Activated T-helper 9 cell treated with anti-CD3 and anti-CD28 coated beads, Interleukin-2, amount 50 U/mL, for 16 hours (primary cell): ENCODE measurements around the gene SULT1A2.
"Not testable (repeated sequence)": the region's sequence is repeated elsewhere in the genome, so short reads cannot be mapped to it uniquely, and the experiment has no call there.

Experiments
- DNase-seq: peaks from one replicate; pipeline ENCODE4 v3.0.0-alpha.2; 2020; ENCODE audit warnings: low read depth

Gene SULT1A2

DNA sequence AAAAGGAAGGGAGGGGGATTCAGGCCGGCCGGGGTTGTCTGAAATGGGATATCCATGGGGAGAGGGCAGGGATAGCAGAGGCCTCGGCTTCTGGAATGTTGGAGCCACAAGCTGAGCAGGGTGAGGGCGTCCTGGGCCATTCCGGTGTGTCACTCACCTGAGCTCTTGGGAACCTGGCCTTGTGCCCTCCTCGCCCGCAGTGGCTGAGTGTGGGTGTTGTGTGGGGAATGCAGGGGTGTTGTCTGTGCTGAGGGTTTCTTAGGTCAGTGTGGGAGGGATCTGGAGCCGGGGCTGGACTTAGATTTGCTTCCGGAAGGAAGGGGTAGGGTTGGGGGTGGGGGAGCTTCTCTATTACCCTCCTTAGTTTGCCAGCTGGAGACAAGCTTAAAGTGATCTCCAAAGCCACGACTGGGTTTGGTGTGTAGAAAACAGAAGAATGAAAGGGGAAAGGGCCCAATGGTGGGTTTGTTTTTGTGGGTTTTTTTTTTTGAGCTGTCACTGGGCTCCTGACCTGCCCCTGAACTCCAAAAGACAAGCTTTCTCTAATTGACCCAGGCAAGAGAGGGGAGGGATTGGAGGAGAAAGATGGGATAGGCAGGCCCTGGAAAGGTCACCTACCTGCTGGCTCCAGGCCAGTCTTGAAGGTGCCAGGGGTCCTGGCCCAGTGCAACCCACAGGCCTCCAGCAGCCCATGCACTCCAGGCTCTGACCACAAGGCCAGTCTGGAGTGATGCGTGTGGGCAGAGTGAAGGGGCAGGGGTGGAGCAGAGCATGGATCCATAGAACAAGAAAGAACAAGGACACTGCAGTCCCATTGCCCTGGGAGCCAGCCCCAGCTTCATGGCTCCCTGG is at the start of gene SULT1A2:
Gene SULT1A2, minus strand, starts transcription at position 211 of the 852 bp plus-strand sequence. CDS start 1,120 bp downstream, outside the sequence.
- DNase-seq = no peak

DNA sequence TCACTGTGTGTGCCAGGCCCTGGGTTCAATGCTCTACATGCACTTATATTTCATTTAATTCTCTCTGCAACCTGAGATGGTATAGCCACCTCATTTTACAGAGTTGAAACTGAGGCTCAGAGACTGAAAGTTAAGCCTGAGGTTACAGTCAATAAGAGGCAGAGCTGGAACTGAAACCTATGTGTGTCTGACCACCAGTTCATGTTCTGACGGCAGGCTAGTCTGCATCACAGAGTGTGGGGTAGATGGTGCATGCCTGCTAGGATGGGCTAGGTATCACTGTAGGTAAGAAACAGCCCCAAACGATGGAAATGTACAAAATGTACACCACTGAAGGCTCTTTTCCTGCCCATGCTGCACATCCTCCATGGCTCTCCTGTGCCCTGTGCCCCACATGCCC is 43.1 kb upstream of the SULT1A2 start:
- DNase-seq = not testable (repeated sequence)

DNA sequence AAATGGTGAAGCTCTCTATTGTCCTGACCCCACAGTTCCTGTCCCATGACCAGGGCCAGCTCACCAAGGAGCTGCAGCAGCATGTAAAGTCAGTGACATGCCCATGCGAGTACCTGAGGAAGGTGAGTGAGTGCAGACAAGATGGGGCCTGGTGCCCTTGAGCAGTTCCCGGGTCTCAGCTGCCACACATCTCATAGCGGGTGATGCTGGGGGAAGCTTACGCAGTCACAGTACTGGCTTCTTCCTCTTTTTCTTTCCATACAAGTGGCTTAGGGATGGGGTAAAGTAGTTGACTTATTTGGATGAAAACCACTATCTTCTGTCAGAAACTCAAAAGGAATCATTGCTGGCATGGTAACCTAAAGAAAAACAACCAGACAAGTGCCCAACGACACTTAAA is 41.5 kb upstream of the SULT1A2 start:
- not testable (repeated sequence) for DNase-seq

DNA sequence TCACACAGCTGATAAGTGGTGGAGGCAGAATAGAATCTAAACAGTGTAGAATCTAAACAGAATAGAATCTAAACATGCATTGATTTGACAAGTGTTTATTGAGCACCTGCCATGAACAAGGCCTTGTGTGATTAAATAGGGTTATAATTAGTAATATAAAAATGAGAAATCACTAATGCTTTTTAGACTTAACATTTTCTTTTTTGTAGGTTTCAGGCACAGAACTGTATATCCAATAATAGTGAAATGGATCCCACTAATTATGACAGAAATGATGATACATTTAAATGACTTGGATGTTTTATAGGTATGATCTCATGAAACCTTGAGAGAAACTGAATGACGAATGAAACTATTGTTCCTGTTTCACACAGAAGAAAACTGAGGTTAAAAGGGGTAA is 40.9 kb upstream of the SULT1A2 start, which contains the start of gene NPIPB8:
Gene NPIPB8, plus strand, starts transcription at position 301 of the 400 bp plus-strand sequence. CDS start 296 bp downstream, outside the sequence.
- not testable (repeated sequence) for DNase-seq

DNA sequence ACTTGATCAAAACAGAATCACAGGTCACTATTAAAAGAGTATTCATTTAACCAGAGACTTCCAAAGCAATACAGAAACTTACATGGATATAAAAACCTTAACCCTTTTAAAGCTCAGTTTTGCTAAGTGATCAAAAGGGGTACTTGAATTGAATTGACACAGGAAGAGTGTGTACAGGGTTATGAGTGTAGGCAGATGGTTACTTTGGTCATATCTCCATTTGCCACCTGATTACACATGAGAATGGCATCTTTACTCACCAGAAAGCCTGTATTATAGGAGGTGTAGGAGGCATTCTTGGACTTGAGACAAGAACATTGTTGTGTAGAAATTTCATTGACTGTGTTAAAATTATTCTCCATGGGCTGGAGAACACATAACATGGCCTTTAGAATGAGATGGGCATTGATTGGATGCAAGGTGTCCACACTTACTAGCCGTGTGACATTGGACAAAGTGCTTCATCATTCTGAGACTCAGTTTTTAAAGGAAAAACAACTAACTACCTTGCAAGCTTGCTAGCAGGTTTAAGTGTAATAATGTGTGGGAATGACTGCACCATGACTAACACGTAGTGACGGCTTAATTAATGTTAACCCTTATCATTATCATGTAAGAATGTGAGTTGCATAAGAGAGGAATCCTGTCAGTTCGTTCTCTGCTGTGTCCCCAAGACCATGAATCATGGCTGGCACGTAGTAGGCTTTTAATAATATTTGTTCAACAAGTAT is 39.4 kb upstream of the SULT1A2 start:
- DNase-seq = not testable (repeated sequence)

DNA sequence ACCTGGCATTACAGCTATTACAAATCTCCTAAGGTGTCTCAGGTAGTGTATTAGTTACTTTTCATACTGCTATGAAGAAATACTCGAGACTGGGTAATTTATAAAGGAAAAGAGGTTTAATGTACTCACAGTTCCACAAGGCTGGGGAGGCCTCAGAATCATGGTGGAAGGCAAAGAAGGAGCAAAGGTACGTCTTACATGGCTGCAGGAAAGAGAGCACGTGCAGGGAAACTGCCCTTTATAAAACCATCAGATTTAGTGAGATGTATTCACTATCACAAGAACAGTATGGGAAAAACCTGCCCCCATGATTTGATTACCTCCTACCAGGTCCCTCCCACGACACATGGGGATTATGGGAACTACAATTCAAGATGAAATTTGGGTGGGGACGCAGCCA is 34.1 kb upstream of the SULT1A2 start:
- DNase-seq = not testable (repeated sequence)

DNA sequence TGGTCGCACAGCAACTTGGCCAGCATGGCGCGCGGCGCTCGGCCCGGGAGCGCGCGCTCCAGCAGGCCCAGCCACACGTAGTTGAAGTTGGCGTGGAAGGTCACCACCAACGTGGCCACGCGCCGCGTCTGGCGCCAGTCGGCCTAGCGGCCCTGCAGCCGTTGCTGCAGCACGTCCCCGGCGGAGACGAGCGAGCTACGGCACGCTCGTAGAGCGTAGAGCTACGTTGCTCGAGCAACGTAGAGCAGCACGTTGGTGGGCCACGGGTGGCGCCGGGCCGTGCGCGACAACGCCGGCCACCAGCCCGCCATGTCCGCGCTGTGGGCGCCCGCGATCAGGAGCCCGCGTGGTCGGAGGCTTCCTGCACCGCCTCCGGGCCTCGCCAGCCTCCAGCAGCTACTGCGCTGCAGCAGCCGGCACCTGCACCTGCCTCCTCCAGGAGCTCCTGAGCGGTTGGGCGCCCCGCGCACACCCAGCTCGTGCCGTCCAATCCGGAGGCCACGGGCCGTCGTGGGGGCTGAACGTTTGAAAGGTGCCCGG is 26.4 kb upstream of the SULT1A2 start:
- DNase-seq = peak; percentile 49

DNA sequence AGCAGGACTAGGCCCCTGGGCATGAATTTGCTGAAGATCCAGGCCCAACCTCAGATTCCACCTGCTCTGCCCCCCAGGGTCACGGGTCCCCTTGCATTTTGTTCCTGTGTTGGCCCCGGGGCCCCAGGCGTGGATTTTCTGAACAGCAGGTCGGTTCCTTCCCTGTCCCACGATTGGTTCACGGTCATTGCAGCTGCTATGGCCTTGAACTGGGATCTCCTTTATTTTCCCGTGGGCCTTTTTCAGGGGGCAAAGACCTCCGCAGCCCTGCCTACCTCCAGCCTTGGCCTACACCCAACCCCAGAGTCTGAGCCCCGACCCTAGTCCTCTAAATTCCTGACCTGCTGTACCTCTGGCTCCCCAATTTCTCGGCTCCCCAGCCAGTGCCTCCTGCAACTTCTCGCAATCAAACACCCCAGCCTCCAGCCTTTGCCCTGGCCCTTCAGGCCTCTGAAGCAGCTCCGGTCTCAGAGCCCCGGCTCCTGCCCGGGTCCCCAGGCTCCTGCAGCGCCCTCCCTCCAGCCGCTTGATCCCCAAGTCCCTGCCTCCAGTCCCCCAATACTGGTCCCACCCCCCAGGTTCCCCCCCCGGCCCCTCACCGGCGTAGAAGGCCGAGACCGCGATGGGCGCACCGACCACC is 25.8 kb upstream of the SULT1A2 start:
- DNase-seq = not testable (repeated sequence)

DNA sequence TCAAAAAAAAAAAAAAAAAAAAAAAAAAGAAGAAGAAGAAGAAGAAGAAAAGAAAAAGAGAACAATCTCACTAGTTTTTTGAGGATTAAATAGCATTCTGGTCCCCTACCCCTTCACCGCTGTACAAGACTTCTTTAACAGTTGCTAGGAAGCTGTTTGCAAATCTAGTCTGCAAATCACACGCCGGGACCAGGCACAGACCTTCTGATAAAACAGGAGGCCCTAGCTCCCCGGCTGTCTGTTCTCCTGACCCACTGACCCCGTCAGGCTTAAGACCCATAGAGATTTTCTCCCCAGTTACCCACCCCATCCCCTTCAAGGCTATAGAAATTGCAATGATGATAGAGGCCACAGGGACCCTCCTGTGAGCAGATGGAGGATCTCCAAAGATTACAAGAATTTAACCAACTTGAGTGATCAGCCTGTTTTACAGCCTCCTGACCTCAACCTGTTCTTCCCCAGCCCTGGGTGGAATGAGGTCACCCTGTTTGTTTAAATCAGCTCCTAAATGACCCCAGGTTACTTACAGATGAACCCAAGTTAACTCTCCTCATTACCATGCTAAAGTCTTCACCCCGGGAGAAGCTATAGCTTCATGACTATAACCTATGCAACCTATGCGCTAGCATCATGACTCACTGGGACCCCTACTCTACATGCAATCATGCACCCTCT is 24.8 kb upstream of the SULT1A2 start:
- no peak for DNase-seq

DNA sequence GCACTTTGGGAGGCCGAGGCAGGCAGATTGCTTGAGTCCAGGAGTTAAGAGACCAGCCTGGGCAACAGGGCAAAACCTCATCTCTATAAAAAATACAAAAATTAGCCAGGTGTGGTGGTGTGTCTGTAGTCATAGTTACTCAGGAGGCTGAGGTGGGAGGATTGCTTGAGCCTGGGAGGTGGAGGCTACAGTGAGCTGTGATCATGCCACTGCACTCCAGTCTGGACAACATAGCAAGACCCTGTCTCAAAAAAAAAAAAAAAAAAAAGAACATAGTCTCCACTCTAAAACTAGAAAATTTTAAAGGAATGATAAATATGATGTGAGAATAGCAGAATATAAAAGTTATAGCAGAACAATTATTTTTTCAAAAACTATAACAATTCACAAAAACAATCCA is 23.5 kb upstream of the SULT1A2 start:
- DNase-seq = not testable (repeated sequence)

DNA sequence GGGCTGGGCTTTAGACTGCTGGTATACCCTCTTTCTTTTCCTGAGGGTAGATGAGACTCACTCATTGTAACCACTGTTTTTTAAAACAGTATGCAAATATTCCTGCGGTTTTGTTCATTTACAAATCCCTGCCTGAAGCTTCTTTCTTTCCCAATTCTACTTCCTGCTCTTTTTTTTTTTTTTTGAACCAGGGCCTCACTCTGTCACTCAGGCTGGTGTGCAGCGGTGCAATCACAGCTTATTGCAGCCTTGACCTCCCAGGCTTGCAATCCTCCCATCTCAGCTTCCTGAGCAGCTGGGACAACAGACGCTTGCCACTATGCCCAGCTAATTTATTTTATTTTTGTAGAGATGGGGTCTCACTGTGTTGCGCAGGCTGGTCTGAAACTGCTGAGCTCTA is 21.0 kb upstream of the SULT1A2 start:
- no peak for DNase-seq

DNA sequence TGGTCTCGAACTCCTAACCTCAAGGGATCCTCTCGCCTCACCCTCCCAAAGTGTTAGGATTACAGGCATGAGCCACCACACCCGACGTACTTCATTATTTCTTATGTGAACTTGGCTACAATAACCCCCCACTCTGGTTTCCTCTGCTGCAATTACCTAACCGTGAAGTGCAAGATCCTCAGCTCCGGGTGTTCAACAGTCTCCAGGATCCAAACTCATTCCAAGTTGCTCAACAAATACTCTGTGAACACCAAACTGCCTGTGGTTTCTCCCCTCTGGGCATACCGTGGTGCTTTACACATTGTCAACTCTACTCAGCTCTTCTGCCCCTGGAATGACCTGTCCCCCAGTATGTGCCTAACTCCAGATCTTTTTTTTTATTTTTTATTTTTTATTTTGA is 19.8 kb upstream of the SULT1A2 start:
- no peak for DNase-seq

DNA sequence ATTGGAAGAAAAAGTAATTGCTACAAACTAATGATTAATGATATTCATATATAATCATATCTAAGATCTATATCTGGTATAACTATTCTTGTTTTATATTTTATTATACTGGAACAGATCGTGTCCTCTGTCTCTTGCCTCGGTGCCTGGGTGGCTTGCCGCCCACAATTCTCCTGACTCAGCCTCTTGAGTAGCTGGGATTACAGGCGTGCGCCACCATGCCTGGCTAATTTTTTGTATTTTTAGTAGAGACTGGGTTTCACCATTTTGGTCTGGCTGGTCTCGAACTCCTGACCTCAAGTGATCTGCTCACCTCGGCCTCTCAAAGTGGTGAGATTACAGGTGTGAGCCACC is 19.4 kb upstream of the SULT1A2 start:
- not testable (repeated sequence) for DNase-seq

DNA sequence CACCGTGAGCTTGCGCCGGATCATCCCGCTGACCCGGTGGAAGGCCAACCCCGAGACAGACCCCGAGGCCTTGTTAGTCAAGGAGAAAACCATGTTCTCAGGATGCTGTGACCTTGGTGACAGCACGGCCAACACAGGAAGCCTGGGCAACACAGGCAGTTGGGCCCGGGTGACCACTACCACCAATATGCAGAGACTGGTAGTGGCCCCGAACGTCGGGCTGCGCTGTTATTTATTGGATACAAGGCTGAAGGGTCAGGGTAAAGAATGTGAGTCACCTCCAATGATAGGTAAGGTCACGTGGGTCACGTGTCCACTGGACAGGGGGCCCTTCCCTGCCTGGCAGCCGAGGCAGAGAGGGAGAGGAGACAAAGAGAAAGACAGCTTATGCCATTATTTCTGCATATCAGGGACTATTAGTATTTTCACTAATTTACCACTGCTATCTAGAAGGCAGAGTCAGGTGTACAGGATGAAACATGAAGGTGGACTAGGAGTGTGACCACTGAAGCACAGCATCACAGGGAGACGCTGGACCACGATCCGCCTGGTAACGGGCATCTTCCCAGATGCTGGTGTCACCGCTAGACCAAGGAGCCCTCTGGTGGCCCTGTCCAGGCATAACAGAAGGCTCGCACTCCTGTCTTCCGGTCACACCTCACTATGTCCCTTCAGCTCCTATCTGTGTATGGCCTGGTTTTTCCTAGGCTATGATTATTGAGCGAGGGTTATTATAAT is 18.8 kb upstream of the SULT1A2 start:
- DNase-seq = not testable (repeated sequence)

DNA sequence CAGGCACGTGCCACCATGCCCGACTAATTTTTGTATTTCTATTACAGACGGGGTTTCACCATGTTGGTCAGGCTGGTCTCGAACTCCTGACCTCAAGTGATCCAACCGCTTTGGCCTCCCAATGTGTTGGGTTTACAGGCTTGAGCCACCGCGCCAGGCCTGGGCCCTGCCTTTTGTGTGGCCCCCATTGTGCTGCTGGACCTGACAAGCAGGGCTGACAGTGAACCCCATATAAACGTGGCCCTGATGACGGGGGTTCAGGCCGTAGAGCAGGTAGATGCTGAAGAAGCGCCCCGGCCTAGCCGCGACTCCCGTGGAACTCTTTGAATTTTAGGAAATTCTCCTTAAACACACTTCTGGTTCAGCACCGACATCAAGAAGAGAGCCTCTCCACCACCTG is 17.7 kb upstream of the SULT1A2 start:
- not testable (repeated sequence) for DNase-seq

DNA sequence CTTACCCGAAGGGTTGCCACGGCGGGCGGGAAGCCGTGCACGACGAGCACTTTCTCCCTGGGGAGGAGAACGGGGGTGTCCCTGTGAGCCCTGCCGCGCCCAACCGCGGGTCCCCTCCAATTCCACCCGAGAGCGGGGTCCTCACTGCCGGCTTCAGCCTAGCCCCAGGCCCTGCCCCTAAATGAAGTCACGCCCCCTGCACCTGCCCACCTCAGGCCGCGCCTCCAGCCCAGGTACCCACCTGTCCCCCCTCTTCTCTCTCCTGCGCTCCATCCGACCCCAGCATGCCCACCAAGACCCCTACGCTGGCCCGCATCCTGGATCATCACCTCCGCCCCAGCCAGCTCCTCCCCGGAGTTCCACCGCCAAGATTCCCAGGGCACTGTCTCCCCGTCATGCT is 17.1 kb upstream of the SULT1A2 start:
- not testable (repeated sequence) for DNase-seq

DNA sequence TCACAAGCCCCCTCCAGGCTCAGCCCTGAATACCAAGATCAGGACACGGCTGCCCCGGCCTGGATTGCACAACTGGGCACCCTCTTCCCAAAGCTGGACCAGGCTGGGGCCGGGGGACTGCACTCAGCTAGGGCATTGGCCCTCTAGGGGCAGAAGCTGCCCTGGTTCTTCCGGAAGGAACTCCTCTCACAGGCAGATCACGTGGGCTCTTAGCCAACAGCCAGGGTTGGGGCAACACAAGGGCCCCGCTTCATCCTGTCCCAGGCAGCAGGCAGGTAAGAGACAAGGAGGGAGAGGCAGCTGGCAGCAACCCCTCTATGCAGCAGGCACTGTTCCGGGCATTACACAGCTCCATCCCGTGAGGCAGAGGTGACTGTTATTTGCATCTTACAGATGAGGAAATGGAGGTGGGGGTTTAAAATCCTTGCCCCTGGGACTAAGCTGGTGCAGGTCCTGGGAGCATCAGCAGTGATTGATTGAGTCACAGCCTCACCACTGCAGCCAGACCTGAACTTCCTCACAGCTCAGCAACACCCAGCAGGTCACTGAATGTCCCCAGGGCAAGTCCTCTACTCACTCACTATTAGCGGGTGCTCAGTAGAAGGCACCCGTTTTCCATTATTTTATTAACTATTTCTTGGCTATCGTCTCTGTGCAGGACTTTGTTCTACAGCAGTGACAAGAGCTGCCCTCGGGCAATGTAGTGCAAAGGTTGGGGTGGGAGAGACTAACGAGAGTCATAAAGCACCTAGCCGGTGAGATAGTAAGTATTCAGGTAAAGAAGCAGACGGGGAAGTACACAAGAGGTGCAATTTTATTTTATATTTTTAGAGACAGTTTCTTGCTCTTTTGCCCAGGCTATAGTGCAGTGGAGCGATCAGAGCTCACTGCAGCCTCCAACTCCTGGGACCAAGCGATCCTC is 15.8 kb upstream of the SULT1A2 start:
- not testable (repeated sequence) for DNase-seq

DNA sequence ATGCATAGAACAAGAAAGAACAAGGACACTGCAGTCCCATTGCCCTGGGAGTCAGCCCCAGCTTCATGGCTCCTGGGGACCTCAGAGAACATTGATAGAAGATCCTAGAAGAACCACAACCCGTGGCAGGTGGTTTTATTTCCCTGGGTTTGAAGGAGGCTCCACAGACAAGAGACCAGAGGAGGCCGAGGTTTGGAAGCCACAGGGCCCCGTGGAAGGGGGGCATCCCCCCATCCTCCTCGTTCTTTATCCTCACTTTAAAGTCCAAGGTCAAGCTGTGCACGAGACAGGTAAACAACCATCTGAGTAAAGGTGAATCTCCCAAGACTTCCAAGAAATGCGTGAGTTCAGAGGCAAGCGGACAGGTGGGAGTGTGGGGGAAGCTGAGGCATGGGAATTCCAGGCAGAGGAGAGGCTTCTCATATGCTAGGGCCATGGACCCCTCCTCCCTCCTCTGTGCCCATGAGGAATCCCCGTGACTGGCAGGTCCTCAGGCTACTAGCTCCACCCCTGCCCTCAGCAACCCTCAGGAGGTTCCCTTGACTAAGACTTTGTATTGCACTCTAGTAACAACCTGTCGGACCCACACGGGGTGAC is 13.8 kb upstream of the SULT1A2 start:
- DNase-seq = no peak
